GM19025 (cell line): ENCODE measurements around the gene MAFG.

Experiments
- ATAC-seq: cut with Tn5 transposase; IDR thresholded peaks from one replicate; pipeline ENCODE4 v1.9.1; 2021; ENCODE audit warnings: mild to moderate bottlenecking, low read depth, moderate library complexity; ENCODE audit not compliant: unreplicated experiment

MAFG gene

DNA sequence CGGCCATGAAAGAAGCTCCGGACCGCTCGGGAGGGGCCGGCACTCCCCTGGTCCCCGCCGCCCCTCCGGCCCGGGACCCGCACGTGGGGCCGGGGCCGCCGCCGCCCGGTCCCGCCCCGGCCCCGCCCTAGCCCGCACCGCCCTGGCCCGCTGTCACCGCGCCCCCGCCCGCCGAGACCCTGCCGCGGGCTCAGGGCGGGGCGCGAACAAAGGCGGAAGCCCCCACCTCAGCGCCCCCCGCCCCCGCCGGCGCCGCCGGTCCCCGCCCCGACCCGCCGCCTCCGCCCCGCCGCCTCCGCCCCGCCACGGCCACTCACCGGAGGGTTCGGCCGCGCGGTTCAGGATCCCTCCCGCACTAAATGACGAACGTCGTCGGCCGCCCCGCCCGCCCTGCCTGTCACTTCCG lies 56.6 kb downstream of the MAFG start, which contains the start of gene ARHGDIA:
ARHGDIA (minus strand) TSS at position 357 of the 406 bp plus-strand sequence. CDS start 1,407 bp downstream, outside the sequence.
- ATAC-seq, result peak; percentile 24

GRCh38 chr17:81870131-81870980 lies 57.2 kb downstream of the MAFG start:
- ATAC-seq, result peak; percentile 15

GRCh38 chr17:81869221-81870130 lies 58.1 kb downstream of the MAFG start:
- no peak for ATAC-seq

DNA sequence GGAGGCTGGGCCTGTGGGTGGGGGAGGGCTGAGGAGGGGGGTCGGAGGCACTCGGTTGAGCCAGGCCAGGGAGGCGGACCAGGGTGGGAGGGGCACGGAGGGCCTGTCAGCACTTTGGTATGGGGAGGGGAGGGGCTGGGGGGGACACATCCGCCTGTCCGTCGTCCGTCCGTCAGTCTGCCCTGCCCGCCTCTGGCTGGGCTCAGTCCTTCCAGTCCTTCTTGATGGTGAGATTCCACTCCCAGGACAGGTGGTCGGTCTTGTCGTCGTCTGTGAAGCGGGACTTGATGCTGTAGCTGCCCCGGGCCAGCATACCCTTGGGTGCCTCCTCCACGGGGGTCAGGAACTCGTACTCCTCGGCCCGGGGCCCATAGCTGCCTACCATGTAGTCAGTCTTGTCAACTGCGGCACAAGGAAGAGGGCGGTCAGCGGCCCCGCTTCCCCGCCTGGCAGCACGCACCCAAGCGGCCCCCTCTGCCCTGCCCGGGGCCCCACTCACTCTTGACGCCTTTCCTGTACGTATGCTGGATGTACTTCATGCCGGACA lies 58.8 kb downstream of the MAFG start:
- ATAC-seq, result no peak
